GM23248 (cell line): ENCODE data around the gene FCHSD1.

Source experiments
- EZH2 ChIP-seq: fragments of 200-600 bp; sonication (generic); IDR thresholded peaks from 2 replicates; pipeline ENCODE4 v1.6.1; 2018; ENCODE audit warnings: antibody characterized with exemption, mild to moderate bottlenecking; ENCODE audit not compliant: insufficient read depth, poor library complexity, severe bottlenecking
- EZH2phosphoT487 ChIP-seq: fragments of 200-600 bp; sonication (generic); IDR thresholded peaks from 2 replicates; pipeline ENCODE4 v1.6.1; 2018; ENCODE audit warnings: antibody characterized with exemption, moderate library complexity, mild to moderate bottlenecking, low read depth; ENCODE audit not compliant: insufficient read depth

DNA sequence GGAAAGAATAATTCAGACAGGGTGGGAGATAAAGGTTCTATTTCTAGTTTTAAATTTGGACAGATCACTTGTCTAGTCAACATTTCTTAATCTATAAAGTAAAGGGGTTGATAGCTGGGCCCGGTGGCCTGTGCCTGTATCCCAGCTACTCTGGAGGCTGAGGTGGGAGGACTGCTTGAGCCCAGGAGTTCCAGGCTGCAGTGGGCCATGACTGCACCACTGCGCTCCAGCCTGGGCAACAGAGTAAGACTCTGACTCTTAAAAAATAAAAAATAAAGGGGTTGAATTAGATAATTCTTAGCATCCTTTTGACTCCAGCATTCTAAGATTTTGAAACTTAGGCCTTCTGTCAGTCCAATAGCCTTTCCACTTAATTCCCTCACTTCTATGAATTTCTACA lies 43.2 kb downstream of the FCHSD1 start:
- TF ChIP-seq EZH2phosphoT487 (no peak), EZH2 (no peak)
